Activated CD4-positive, alpha-beta T cell treated with anti-CD3 and anti-CD28 coated beads, Interleukin-2, amount 50 U/mL, for 48 hours (primary cell): ENCODE data around the gene ARFGAP2.
"Not testable (repeated sequence)": the region's sequence is repeated elsewhere in the genome, so short reads cannot be mapped to it uniquely, and the experiment has no call there.

ENCODE experiments used
- DNase-seq, 2 experiments: peaks; one replicate each; pipeline ENCODE4 v3.0.0-alpha.2; 2020

The ARFGAP2 gene

GRCh38 chr11:47176328-47177228 lies at the start of gene ARFGAP2:
ARFGAP2 (minus strand) TSS chr11:47176879; CDS start chr11:47176853, 26 bp downstream.
- DNase-seq = peak; percentile 95

- DNase-seq = peak in 1 of 2 experiments; percentile 43
Observed at GRCh38 chr11:47225552-47226400, 49.1 kb upstream of the ARFGAP2 start.

GRCh38 chr11:47222696-47223095 lies 46.0 kb upstream of the ARFGAP2 start:
- DNase-seq = no peak

- no peak for DNase-seq
Observed at GRCh38 chr11:47220401-47220821, 43.7 kb upstream of the ARFGAP2 start.

- DNase-seq = peak; percentile 69 to 77
Observed at GRCh38 chr11:47216121-47216798, 39.6 kb upstream of the ARFGAP2 start.

GRCh38 chr11:47215366-47215910 lies 38.8 kb upstream of the ARFGAP2 start:
- DNase-seq = no peak

- peak; percentile 87 to 92 for DNase-seq
Observed at GRCh38 chr11:47213950-47214565, 37.4 kb upstream of the ARFGAP2 start.

- no peak for DNase-seq
Observed at GRCh38 chr11:47212938-47213337, 36.3 kb upstream of the ARFGAP2 start.

- no peak for DNase-seq
Observed at GRCh38 chr11:47208628-47209027, 31.9 kb upstream of the ARFGAP2 start.

GRCh38 chr11:47208008-47208552 lies 31.4 kb upstream of the ARFGAP2 start:
- DNase-seq = not testable (repeated sequence)

- DNase-seq = no peak
Observed at GRCh38 chr11:47207459-47207858, 30.8 kb upstream of the ARFGAP2 start.

GRCh38 chr11:47206577-47206976 lies 29.9 kb upstream of the ARFGAP2 start:
- not testable (repeated sequence) for DNase-seq

- no peak for DNase-seq
Observed at GRCh38 chr11:47204637-47204989, 27.9 kb upstream of the ARFGAP2 start.

- no peak for DNase-seq
Observed at GRCh38 chr11:47202576-47202975, 25.9 kb upstream of the ARFGAP2 start.

- no peak for DNase-seq
Observed at GRCh38 chr11:47201015-47201414, 24.3 kb upstream of the ARFGAP2 start.

GRCh38 chr11:47198161-47198560 lies 21.5 kb upstream of the ARFGAP2 start:
- DNase-seq = not testable (repeated sequence)

- DNase-seq = no peak
Observed at GRCh38 chr11:47192111-47192510, 15.4 kb upstream of the ARFGAP2 start.

- not testable (repeated sequence) for DNase-seq
Observed at GRCh38 chr11:47191137-47191536, 14.5 kb upstream of the ARFGAP2 start.

GRCh38 chr11:47189100-47189834 lies 12.6 kb upstream of the ARFGAP2 start:
- DNase-seq = no peak

GRCh38 chr11:47188259-47188658 lies 11.6 kb upstream of the ARFGAP2 start:
- DNase-seq = no peak

GRCh38 chr11:47187723-47188122 lies 11.0 kb upstream of the ARFGAP2 start:
- DNase-seq = no peak
